IPS DF 6.9 (cell line): Measurements from ENCODE around the gene FGFR3.

ENCODE experiments used
- DNase-seq: peaks from one replicate; pipeline ENCODE4 v3.0.0-alpha.2; 2013; ENCODE audit warnings: low read depth, low spot score
- H3K27ac ChIP-seq: one replicate; pipeline ENCODE4 v1.5.1; 2013; ENCODE audit warnings: low read length, control low read depth
- H3K27me3 ChIP-seq: 2 replicates; pipeline ENCODE4 v1.6.1; 2013; ENCODE audit warnings: mild to moderate bottlenecking, low read length; ENCODE audit not compliant: control insufficient read depth, insufficient read depth
- H3K36me3 ChIP-seq: 2 replicates; pipeline ENCODE4 v1.6.1; 2013; ENCODE audit warnings: low read length; ENCODE audit not compliant: control insufficient read depth, insufficient read depth
- H3K4me1 ChIP-seq: 2 replicates; pipeline ENCODE4 v1.6.1; 2013; ENCODE audit warnings: low read length; ENCODE audit not compliant: control insufficient read depth, insufficient read depth
- H3K4me3 ChIP-seq: 2 replicates; pipeline ENCODE4 v1.5.1; 2013; ENCODE audit warnings: mild to moderate bottlenecking, low read length
- H3K9me3 ChIP-seq: 2 replicates; pipeline ENCODE4 v1.6.1; 2013; ENCODE audit warnings: low read length, inconsistent platforms; ENCODE audit not compliant: control insufficient read depth, insufficient read depth
- WGBS: extraction: QIAGEN DNeasy Blood & Tissue Kit; methylation state at CpG from one replicate; pipeline ENCODE4 v1.1.7; 2013; ENCODE audit warnings: mixed read lengths, missing lambda C conversion rate; ENCODE audit not compliant: insufficient read length, insufficient coverage; 5-methylcytosine and 5-hydroxymethylcytosine counted together

Gene FGFR3

DNA sequence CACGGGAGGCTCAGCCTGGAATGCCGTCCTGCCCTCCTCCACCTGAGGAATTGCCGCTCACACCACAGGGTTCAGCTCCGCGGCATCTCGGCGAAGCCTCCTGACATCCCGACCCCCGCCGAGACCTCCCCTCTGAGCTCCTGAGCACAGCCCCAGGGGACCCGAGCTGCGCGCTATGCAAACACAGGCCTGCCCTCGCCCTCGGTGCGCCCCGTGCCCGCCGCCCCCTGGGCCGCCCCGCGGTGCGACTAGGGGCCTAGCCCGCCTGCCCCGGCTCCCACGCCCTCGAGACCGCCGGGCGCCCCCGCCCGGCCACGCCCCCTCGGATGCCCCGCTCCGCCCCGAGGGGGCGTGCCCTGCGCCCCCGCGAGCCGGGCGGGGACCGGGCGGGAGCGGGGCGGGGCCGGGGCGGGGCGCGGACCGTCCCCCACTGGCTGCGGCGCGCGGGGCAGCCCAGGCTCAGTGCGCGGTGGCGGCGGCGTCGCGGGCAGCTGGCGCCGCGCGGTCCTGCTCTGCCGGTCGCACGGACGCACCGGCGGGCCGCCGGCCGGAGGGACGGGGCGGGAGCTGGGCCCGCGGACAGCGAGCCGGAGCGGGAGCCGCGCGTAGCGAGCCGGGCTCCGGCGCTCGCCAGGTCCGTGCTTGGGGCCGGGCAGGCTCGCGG, at the start of gene FGFR3:
FGFR3 (plus strand) TSS at position 462 of the 664 bp plus-strand sequence. CDS start 642 bp downstream, outside the sequence.
- DNase-seq: no peak
- peaks cover 3% of the 10 kb centered on the region for H3K4me1 ChIP-seq
- H3K36me3 ChIP-seq: peaks cover 3% of the 10 kb centered on the region; the same call in 1 of the 2 replicates
- no CpG with 5 or more reads among the region's 95 CpGs for WGBS
- no peaks in the 10 kb centered on the region for H3K9me3 ChIP-seq
- H3K4me3 ChIP-seq: peak within 1 kb of the TSS; percentile 74
- H3K27me3 ChIP-seq: peaks cover 10% of the 10 kb centered on the region; the same call in 1 of the 2 replicates
- H3K27ac ChIP-seq: no peak within 1 kb of the TSS

DNA sequence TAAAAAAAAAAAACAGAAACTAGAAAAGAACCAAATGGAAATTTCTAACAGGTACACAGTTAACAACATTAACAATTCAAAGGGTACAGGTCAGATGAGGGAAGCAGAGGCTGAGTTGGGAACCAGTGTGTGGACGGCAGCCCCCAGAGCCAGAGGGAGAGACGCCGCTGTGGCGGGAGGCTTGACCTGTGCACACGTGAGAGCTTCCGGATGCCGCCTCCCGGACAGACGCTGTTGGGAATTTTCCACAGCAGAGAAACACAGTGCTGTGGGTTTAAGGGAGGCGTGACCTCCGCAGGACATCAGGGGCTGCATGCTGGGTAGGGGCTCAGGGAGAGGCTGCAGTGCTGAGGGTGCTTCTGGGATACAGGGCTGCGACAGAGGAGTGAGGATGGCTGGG, 49.5 kb upstream of the FGFR3 start:
- Histone ChIP-seq H3K4me3 (no peak overlapping the region), H3K27me3 (no peaks in the 10 kb centered on the region), H3K4me1 (peaks cover 5% of the 10 kb centered on the region; the same call in 1 of the 2 replicates), H3K36me3 (peaks cover 48% of the 10 kb centered on the region), H3K9me3 (no peaks in the 10 kb centered on the region), H3K27ac (no peak overlapping the region)
- no CpG with 5 or more reads among the region's 12 CpGs for WGBS
- no peak for DNase-seq

DNA sequence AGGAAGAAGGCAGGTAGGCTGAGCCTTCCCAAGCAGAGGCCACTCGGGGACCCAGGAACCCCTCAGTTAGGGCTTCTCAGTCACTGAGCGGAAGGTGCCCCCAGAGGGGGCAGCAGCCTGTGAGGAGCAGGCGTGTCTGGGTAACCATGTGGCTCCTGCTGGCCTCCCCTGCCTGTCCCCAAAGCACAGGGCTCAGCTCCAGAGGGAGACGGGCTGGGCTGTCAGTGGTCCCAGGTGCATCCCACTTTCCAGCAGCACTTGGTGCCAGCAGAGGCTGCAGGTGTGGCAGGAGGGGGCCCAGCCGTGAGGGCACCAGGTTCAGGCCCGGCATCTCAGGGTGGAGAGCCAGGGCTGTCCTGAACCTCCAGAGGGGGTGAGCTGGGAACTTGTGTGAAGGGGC, 49.1 kb upstream of the FGFR3 start:
- no peaks in the 10 kb centered on the region for H3K27me3 ChIP-seq
- no peak for DNase-seq
- no CpG with 5 or more reads among the region's 6 CpGs for WGBS
- H3K4me3 ChIP-seq: no peak overlapping the region
- peaks cover 6% of the 10 kb centered on the region; the same call in 1 of the 2 replicates for H3K4me1 ChIP-seq
- H3K36me3 ChIP-seq: peaks cover 46% of the 10 kb centered on the region
- no peak overlapping the region for H3K27ac ChIP-seq
- H3K9me3 ChIP-seq: no peaks in the 10 kb centered on the region

- H3K27ac ChIP-seq: no peak overlapping the region
- no peaks in the 10 kb centered on the region for H3K9me3 ChIP-seq
- DNase-seq: no peak
- no peaks in the 10 kb centered on the region for H3K27me3 ChIP-seq
- H3K4me1 ChIP-seq: peaks cover 7% of the 10 kb centered on the region; the same call in 1 of the 2 replicates
- H3K36me3 ChIP-seq: peaks cover 43% of the 10 kb centered on the region
- no CpG with 5 or more reads among the region's 14 CpGs for WGBS
- no peak overlapping the region for H3K4me3 ChIP-seq
Observed at GRCh38 chr4:1744552-1744951, 48.5 kb upstream of the FGFR3 start.

- DNase-seq: no peak
- Histone ChIP-seq H3K4me3 (no peak overlapping the region), H3K27ac (no peak overlapping the region), H3K9me3 (no peaks in the 10 kb centered on the region), H3K36me3 (peaks cover 38% of the 10 kb centered on the region), H3K27me3 (no peaks in the 10 kb centered on the region), H3K4me1 (peaks cover 7% of the 10 kb centered on the region; the same call in 1 of the 2 replicates)
- no CpG with 5 or more reads among the region's 13 CpGs for WGBS
Observed at GRCh38 chr4:1745165-1745564, 47.9 kb upstream of the FGFR3 start.

- no CpG with 5 or more reads among the region's 12 CpGs for WGBS
- Histone ChIP-seq H3K36me3 (peaks cover 32% of the 10 kb centered on the region), H3K9me3 (no peaks in the 10 kb centered on the region), H3K4me1 (peaks cover 7% of the 10 kb centered on the region; the same call in 1 of the 2 replicates), H3K27me3 (no peaks in the 10 kb centered on the region), H3K4me3 (no peak overlapping the region), H3K27ac (no peak overlapping the region)
- no peak for DNase-seq
Observed at GRCh38 chr4:1745697-1746096, 47.4 kb upstream of the FGFR3 start.

DNA sequence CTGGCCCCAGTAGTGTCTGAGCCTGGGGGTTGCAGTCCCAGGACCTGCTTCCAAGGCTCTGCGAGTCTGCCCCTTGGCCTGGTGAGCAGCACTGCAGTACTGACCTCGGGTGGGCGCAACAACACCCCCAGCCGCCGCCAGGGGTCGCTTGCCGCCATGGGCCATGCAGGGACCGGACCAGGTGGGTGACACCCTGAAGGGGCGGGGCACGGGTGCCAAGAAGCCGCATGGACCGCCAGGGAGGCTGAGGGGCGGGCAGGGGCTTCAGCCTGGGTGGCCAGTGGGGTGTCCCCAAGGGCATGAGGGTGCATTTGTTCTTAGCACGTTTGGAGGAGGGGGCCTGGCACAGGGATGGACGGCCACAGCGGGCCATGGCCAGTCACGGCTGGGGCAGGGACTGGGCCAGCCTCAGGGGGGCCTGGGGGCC, 46.8 kb upstream of the FGFR3 start:
- no CpG with 5 or more reads among the region's 17 CpGs for WGBS
- Histone ChIP-seq H3K4me3 (no peak overlapping the region), H3K9me3 (no peaks in the 10 kb centered on the region), H3K27me3 (no peaks in the 10 kb centered on the region), H3K27ac (no peak overlapping the region), H3K4me1 (peaks cover 7% of the 10 kb centered on the region; the same call in 1 of the 2 replicates), H3K36me3 (peaks cover 26% of the 10 kb centered on the region)
- peak; percentile 68 for DNase-seq

DNA sequence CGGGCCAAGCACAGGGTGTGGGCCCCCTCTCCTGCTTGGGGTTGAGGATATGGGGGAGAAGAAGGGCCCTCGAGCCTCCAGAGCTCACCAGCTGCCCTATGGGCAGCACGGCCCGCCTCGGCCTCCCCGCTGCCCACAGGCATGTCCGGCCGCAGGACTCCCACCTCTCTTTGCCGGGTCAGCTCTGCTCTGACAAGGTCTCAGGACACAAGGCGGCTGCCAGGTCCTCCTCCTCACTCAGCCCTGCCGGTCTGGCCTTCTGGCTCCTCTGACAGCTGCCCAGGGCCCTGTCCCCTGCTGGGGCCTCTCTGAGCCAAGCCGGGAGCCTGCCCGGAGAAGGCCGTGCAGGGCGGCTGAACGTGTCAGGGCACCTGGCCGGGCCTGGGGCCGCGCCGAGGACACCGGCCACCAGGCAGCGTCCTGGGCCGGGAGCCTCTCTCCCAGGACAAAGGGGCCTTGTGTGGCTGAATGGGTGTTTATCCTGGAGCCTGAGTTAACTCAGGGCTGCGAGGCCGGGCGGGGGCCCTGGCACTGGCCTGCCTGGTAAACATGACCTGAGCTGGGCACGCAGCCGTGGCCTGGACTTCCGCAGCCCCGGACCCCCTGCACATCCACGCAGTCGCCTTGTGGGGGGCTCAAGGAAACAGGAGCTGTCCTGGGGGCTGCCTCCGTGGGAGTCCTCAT, 46.0 kb upstream of the FGFR3 start:
- Histone ChIP-seq H3K9me3 (no peaks in the 10 kb centered on the region), H3K4me1 (peaks cover 9% of the 10 kb centered on the region), H3K4me3 (no peak overlapping the region), H3K36me3 (peaks cover 19% of the 10 kb centered on the region), H3K27me3 (no peaks in the 10 kb centered on the region), H3K27ac (no peak overlapping the region)
- DNase-seq: no peak
- WGBS: no CpG with 5 or more reads among the region's 33 CpGs

- H3K4me1 ChIP-seq: peaks cover 13% of the 10 kb centered on the region
- WGBS: no CpG with 5 or more reads among the region's 16 CpGs
- no peak overlapping the region for H3K27ac ChIP-seq
Observed at GRCh38 chr4:1747603-1747967, 45.5 kb upstream of the FGFR3 start.

GRCh38 chr4:1748465-1748995, 44.6 kb upstream of the FGFR3 start:
- Histone ChIP-seq H3K36me3 (peaks cover 16% of the 10 kb centered on the region), H3K27me3 (no peaks in the 10 kb centered on the region), H3K27ac (no peak overlapping the region), H3K4me1 (peaks cover 15% of the 10 kb centered on the region), H3K9me3 (no peaks in the 10 kb centered on the region), H3K4me3 (peak overlapping the region; percentile 9; the same call in 1 of the 2 replicates)
- WGBS: no CpG with 5 or more reads among the region's 29 CpGs
- DNase-seq: no peak

More at GRCh38 chr4:1747603-1747967, 45.5 kb upstream of the FGFR3 start:
- Histone ChIP-seq H3K27me3 (no peaks in the 10 kb centered on the region), H3K4me3 (no peak overlapping the region), H3K9me3 (no peaks in the 10 kb centered on the region), H3K36me3 (peaks cover 16% of the 10 kb centered on the region)
- DNase-seq: no peak
